ENCODE results near the gene SLC48A1. TPM values are rescaled to one million over a fixed set of nuclear protein-coding genes. Genes with fewer than 3 reads are reported as not detected.

Gene SLC48A1
- total RNA-seq, 1 experiment from 2014 or later = 19.4 TPM

GRCh38 chr12:47779943-47780504 is 7.0 kb downstream of the SLC48A1 start:
- peaks cover 30% of the 10 kb centered on the region for H3K4me1 Mint-ChIP-seq (ENCODE audit: insufficient read depth, unreplicated experiment)
- no peak for TF ChIP-seq CTCF (IDR thresholded peaks at IDR 0.05; ENCODE audit: unreplicated experiment)
- no peaks in the 10 kb centered on the region for H3K9me3 Mint-ChIP-seq (ENCODE audit: unreplicated experiment)
- peaks cover 22% of the 10 kb centered on the region for H3K36me3 Mint-ChIP-seq (ENCODE audit: insufficient read depth, unreplicated experiment)
- ChIA-PET CTCF (interaction anchor here (0.5 to 38.2 kb wide), 23 partner anchors 8 to 531 kb away, joined by 3 to 843 read pairs (median 5); partner anchors contain the start of gene ENDOU), POLR2A (interaction anchor here (1.3 to 2.7 kb wide), 6 partner anchors 10 to 57 kb away, joined by 3 to 29 read pairs (median 5); no protein-coding TSS in a partner anchor)
- no peak for DNase-seq (ENCODE audit: unreplicated experiment)
- intact Hi-C loops (cut with micrococcal nuclease) = loop anchor here (1.0 to 5.0 kb wide), 5 partner anchors 37 to 128 kb away; partner anchors contain the start of gene HDAC7
- H3K27me3 Mint-ChIP-seq (ENCODE audit: insufficient read depth, unreplicated experiment) = no peaks in the 10 kb centered on the region
- BruUV-seq (replicated peaks) = TSS peak; percentile 3
- no peak overlapping the region for H3K4me3 Mint-ChIP-seq (ENCODE audit: unreplicated experiment)
- H3K27ac Mint-ChIP-seq (ENCODE audit: low read depth, unreplicated experiment) = no peak overlapping the region

- Mint-ChIP-seq H3K36me3 (ENCODE audit: insufficient read depth, unreplicated experiment) (peaks cover 37% of the 10 kb centered on the region), H3K4me1 (ENCODE audit: insufficient read depth, unreplicated experiment) (peaks cover 22% of the 10 kb centered on the region), H3K27me3 (ENCODE audit: insufficient read depth, unreplicated experiment) (no peaks in the 10 kb centered on the region), H3K27ac (ENCODE audit: low read depth, unreplicated experiment) (peak overlapping the region; percentile 50), H3K9me3 (ENCODE audit: unreplicated experiment) (no peaks in the 10 kb centered on the region), H3K4me3 (ENCODE audit: unreplicated experiment) (no peak overlapping the region)
- ChIA-PET POLR2A (interaction anchor here (0.6 to 2.7 kb wide), 11 partner anchors 17 to 135 kb away, joined by 3 to 29 read pairs (median 4); partner anchors contain the start of gene HDAC7), CTCF (interaction anchor here (0.5 to 38.2 kb wide), 21 partner anchors 9 to 1462 kb away, joined by 3 to 843 read pairs (median 4); partner anchors contain the start of genes ENDOU, RAPGEF3 and SLC48A1)
- intact Hi-C loops (cut with micrococcal nuclease) = no loop called here
- no TSS peak for BruUV-seq (replicated peaks)
- TF ChIP-seq CTCF (IDR thresholded peaks at IDR 0.05; ENCODE audit: unreplicated experiment) = no peak
- no peak for DNase-seq (ENCODE audit: unreplicated experiment)
Observed at GRCh38 chr12:47781479-47782371, 8.7 kb downstream of the SLC48A1 start.

- no peaks in the 10 kb centered on the region for H3K27me3 Mint-ChIP-seq (ENCODE audit: insufficient read depth, unreplicated experiment)
- intact Hi-C loops (cut with micrococcal nuclease) = no loop called here
- H3K9me3 Mint-ChIP-seq (ENCODE audit: unreplicated experiment) = no peaks in the 10 kb centered on the region
- TF ChIP-seq CTCF (IDR thresholded peaks at IDR 0.05; ENCODE audit: unreplicated experiment) = no peak
- DNase-seq (ENCODE audit: unreplicated experiment) = no peak
- ChIA-PET POLR2A (interaction anchor here (0.6 to 2.7 kb wide), 8 partner anchors 32 to 135 kb away, joined by 3 to 29 read pairs (median 4); partner anchors contain the start of gene HDAC7), CTCF (interaction anchor here (0.6 to 38.2 kb wide), 16 partner anchors 10 to 1269 kb away, joined by 3 to 843 read pairs (median 4); partner anchors contain the start of genes RAPGEF3 and SLC48A1)
- peaks cover 43% of the 10 kb centered on the region for H3K36me3 Mint-ChIP-seq (ENCODE audit: insufficient read depth, unreplicated experiment)
- no peak overlapping the region for H3K4me3 Mint-ChIP-seq (ENCODE audit: unreplicated experiment)
- peaks cover 20% of the 10 kb centered on the region for H3K4me1 Mint-ChIP-seq (ENCODE audit: insufficient read depth, unreplicated experiment)
- H3K27ac Mint-ChIP-seq (ENCODE audit: low read depth, unreplicated experiment) = peak overlapping the region; percentile 50
- no TSS peak for BruUV-seq (replicated peaks)
Observed at GRCh38 chr12:47782372-47782770, 9.3 kb downstream of the SLC48A1 start.
